PC-3 (cell line): ENCODE measurements around the gene VCP. TPM values are rescaled to one million over a fixed set of nuclear protein-coding genes. Genes with fewer than 3 reads are reported as not detected.

ENCODE experiments used
- ATAC-seq: fragments of 200-7000 bp; cut with Tn5 transposase; 2 replicates; pipeline ENCODE4 v1.9.1; 2020; ENCODE audit warnings: mild to moderate bottlenecking, moderate library complexity
- BruUV-seq: library from RNA; stranded (reverse); fragments of 400-500 nt; replicated peaks from 2 replicates; lab custom pipeline; 2021; lab: Mats Ljungman, UMichigan
- CTCF ChIA-PET: fragments of 300-600 bp; sonication (Branson Sonifier 250); formaldehyde crosslinking; loops from one replicate; lab custom pipeline; 2022; ENCODE audit warnings: antibody characterized with exemption; lab: Charles Lee
- POLR2A ChIA-PET: fragments of 300-600 bp; sonication (Branson Sonifier 250); formaldehyde crosslinking; loops from one replicate; lab custom pipeline; 2022; ENCODE audit warnings: antibody characterized with exemption; ENCODE audit not compliant: unreplicated experiment; lab: Charles Lee
- DNase-seq: peaks from one replicate; pipeline ENCODE4 v3.0.0-alpha.2; 2015
- H2AFZ ChIP-seq: fragments of 300-600 bp; sonication (generic); 2 replicates; pipeline ENCODE4 v1.6.0; 2016; ENCODE audit warnings: antibody characterized with exemption, low read length
- H3F3A ChIP-seq: fragments of 300-600 bp; sonication (generic); one replicate; pipeline ENCODE4 v1.6.0; 2017; ENCODE audit warnings: antibody characterized with exemption, low read length, control low read depth, mild to moderate bottlenecking; ENCODE audit not compliant: unreplicated experiment
- H3K27ac ChIP-seq: fragments of 300-600 bp; sonication (generic); 2 replicates; pipeline ENCODE4 v1.5.1; 2016; ENCODE audit warnings: mild to moderate bottlenecking, low read length
- H3K27me3 ChIP-seq: fragments of 300-600 bp; sonication (generic); 2 replicates; pipeline ENCODE4 v1.6.1; 2016; ENCODE audit warnings: low read length, mixed read lengths
- H3K36me3 ChIP-seq: fragments of 300-600 bp; sonication (generic); 2 replicates; pipeline ENCODE4 v1.6.1; 2016; ENCODE audit warnings: low read depth, mixed run types, low read length, mixed read lengths
- H3K4me1 ChIP-seq: fragments of 300-600 bp; sonication (generic); 2 replicates; pipeline ENCODE4 v1.5.1; 2016; ENCODE audit warnings: low read length; ENCODE audit not compliant: insufficient read depth
- H3K4me2 ChIP-seq: fragments of 300-600 bp; sonication (generic); 2 replicates; pipeline ENCODE4 v1.6.0; 2016; ENCODE audit warnings: low read length
- H3K4me3 ChIP-seq: fragments of 300-600 bp; sonication (generic); 2 replicates; pipeline ENCODE4 v1.5.1; 2016; ENCODE audit warnings: mild to moderate bottlenecking, low read length, mixed read lengths
- H3K79me2 ChIP-seq: fragments of 300-600 bp; sonication (generic); 2 replicates; pipeline ENCODE4 v1.6.1; 2017; ENCODE audit warnings: low read length, mixed read lengths
- H3K9ac ChIP-seq: fragments of 300-600 bp; sonication (generic); 2 replicates; pipeline ENCODE4 v1.6.0; 2016; ENCODE audit warnings: mild to moderate bottlenecking, low read length
- H3K9me2 ChIP-seq: fragments of 300-600 bp; sonication (generic); replicated peaks from 2 replicates; pipeline ENCODE4 v1.6.1; 2016; ENCODE audit warnings: mixed run types, low read length, mixed read lengths
- H3K9me3 ChIP-seq: fragments of 300-600 bp; sonication (generic); 2 replicates; pipeline ENCODE4 v1.6.1; 2016; ENCODE audit warnings: low read length, mixed read lengths
- H4K20me1 ChIP-seq: fragments of 300-600 bp; sonication (generic); 2 replicates; pipeline ENCODE4 v1.6.1; 2016; ENCODE audit warnings: low read length, mixed read lengths
- EZH2 ChIP-seq: fragments of 300-600 bp; sonication (generic); IDR thresholded peaks from one replicate; pipeline ENCODE4 v1.6.1; 2017; ENCODE audit warnings: antibody characterized with exemption, mild to moderate bottlenecking, low read length; ENCODE audit not compliant: unreplicated experiment
- EZH2phosphoT487 ChIP-seq: fragments of 300-600 bp; sonication (generic); IDR thresholded peaks from 2 replicates; pipeline ENCODE4 v1.6.1; 2018; ENCODE audit warnings: mild to moderate bottlenecking, antibody characterized with exemption, low read length, borderline replicate concordance
- intact Hi-C: fragments of 100-400 bp; cut with micrococcal nuclease; formaldehyde crosslinking; loops from 2 replicates; pipeline ENCODE4 v1.9.0; 2023
- total RNA-seq: library from RNA; depleted of rRNA; stranded (reverse); fragments of >200 nt; gene quantifications from 2 replicates; pipeline ENCODE4 v1.2.3, GENCODE V29; 2014
- TF ChIP-seq, protein P1 (sequence below): fragments of 300-600 bp; sonication (generic); conservative IDR thresholded peaks from 2 replicates; pipeline ENCODE4 v1.5.1; 2017; ENCODE audit warnings: antibody characterized with exemption, low read depth, mild to moderate bottlenecking, low read length

The VCP gene
- total RNA-seq, 1 experiment from 2014 or later: 343 TPM

DNA sequence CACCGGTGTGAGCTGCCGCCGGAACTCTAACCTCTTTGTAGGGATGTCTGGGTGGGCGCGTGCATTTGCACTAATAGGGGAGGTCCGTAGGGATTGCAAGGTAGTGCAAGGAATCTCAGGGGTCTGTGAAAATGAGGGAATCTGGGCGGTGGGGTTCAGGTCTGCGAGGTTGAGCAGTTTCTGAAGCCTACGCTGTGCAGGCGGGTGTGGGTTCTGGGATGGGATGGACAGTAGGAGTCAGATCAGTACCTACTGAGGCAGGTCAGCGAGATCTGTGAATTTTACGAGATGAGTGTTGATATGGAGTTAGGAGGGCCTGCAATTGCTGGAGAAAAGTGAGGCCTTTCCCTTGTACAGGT is 44.1 kb upstream of the VCP start:
- H3K9me2 ChIP-seq: no peaks in the 10 kb centered on the region
- H4K20me1 ChIP-seq: no peaks in the 10 kb centered on the region
- BruUV-seq: TSS peak; percentile 21
- H3K9me3 ChIP-seq: no peaks in the 10 kb centered on the region
- intact Hi-C loops: loop anchor here (1.0 to 5.0 kb wide), 5 partner anchors 46 to 436 kb away; partner anchors contain the start of gene UNC13B
- ATAC-seq (peak; percentile 2), DNase-seq (no peak)
- peak overlapping the region; percentile 54 for H3K9ac ChIP-seq
- H3K4me1 ChIP-seq: peaks cover 36% of the 10 kb centered on the region
- H3K27ac ChIP-seq: peak overlapping the region; percentile 36
- peak overlapping the region; percentile 93 for H2AFZ ChIP-seq
- CTCF ChIA-PET: interaction anchor here (1.7 kb wide), 1 partner anchor 142 kb away, joined by 11 read pairs; no protein-coding TSS in a partner anchor
- peak overlapping the region; percentile 99 for H3K4me2 ChIP-seq
- POLR2A ChIA-PET: interaction anchor here (0.6 kb wide), 1 partner anchor 157 kb away, joined by 3 read pairs; no protein-coding TSS in a partner anchor
- H3K27me3 ChIP-seq: no peaks in the 10 kb centered on the region
- H3K79me2 ChIP-seq: no peaks in the 10 kb centered on the region
- TF ChIP-seq EZH2 (no peak), EZH2phosphoT487 (no peak)
- TF ChIP-seq, protein P1, sequence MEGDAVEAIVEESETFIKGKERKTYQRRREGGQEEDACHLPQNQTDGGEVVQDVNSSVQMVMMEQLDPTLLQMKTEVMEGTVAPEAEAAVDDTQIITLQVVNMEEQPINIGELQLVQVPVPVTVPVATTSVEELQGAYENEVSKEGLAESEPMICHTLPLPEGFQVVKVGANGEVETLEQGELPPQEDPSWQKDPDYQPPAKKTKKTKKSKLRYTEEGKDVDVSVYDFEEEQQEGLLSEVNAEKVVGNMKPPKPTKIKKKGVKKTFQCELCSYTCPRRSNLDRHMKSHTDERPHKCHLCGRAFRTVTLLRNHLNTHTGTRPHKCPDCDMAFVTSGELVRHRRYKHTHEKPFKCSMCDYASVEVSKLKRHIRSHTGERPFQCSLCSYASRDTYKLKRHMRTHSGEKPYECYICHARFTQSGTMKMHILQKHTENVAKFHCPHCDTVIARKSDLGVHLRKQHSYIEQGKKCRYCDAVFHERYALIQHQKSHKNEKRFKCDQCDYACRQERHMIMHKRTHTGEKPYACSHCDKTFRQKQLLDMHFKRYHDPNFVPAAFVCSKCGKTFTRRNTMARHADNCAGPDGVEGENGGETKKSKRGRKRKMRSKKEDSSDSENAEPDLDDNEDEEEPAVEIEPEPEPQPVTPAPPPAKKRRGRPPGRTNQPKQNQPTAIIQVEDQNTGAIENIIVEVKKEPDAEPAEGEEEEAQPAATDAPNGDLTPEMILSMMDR: no peak
- peak overlapping the region; percentile 83 for H3K4me3 ChIP-seq
- no peaks in the 10 kb centered on the region for H3F3A ChIP-seq
- no peaks in the 10 kb centered on the region; the same call in 1 of the 2 replicates for H3K36me3 ChIP-seq

DNA sequence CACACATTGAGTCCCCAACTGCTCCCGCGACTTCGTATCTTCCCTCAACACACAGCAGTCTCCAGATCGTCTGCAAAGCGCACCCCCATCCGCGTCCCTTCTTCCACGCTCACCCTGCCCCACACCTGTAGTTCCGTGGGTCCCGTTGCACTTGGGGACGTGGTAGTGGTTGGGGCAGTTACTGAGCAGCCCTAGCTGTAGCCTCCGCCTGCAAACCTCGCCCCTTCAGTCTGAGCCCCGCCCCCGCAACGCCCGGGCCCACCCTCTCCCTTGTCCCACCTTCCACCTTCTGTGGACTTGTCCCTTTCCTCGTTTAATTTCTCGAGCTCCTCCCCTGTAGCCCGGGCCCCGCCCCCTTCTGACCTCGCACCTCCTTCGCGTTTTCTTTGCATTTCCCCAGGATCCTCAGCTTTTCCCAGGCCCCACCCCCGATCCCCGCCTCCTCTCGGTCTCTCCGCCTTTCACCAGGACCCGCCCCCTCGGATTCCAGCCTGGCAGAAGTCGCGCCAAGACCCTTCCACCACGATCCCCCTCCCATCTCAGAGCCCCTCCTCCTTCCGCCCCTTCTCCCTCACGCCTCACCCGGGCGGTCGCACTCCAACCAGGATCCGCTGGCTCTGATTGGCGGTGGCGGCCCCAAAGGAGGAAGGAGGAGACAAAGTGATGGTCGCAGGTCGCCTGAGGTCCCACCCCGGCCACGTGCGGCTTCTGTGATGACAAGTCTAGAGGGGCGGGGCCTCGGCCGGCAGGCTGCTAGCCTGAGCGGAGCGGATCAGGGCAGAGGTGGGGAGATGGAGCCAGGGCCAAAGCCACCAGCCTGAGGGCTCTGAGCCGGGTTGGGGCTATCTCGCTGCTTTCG is 43.5 kb upstream of the VCP start, which contains the start of gene ATOSB:
ATOSB (minus strand) TSS at position 183 of the 859 bp plus-strand sequence. CDS start 7,588 bp downstream, outside the sequence.
- TF ChIP-seq, protein P1: no peak
- no peak for TF ChIP-seq EZH2
- TF ChIP-seq EZH2phosphoT487: no peak
- no TSS peak for BruUV-seq
- ChIA-PET POLR2A (interaction anchor here (0.6 kb wide), 1 partner anchor 134 kb away, joined by 7 read pairs; no protein-coding TSS in a partner anchor), CTCF (interaction anchor here (0.6 to 1.7 kb wide), 4 partner anchors 13 to 269 kb away, joined by 3 to 13 read pairs (median 9); partner anchors contain the start of genes STOML2 and UNC13B)
- H3K4me2 ChIP-seq: peak within 1 kb of the TSS; percentile 99
- peaks cover 36% of the 10 kb centered on the region for H3K4me1 ChIP-seq
- ATAC-seq (peak; percentile 51), DNase-seq (peak; percentile 89)
- H3K9me3 ChIP-seq: no peaks in the 10 kb centered on the region
- H3K27me3 ChIP-seq: no peaks in the 10 kb centered on the region
- H3F3A ChIP-seq: no peaks in the 10 kb centered on the region
- H3K9ac ChIP-seq: peak within 1 kb of the TSS; percentile 54
- peak within 1 kb of the TSS; percentile 83 for H3K4me3 ChIP-seq
- peak within 1 kb of the TSS; percentile 39 for H3K27ac ChIP-seq
- H2AFZ ChIP-seq: peak within 1 kb of the TSS; percentile 93
- no peaks in the 10 kb centered on the region for H4K20me1 ChIP-seq
- no peaks in the 10 kb centered on the region for H3K79me2 ChIP-seq
- intact Hi-C loops: loop anchor here (1.0 to 5.0 kb wide), 5 partner anchors 46 to 436 kb away; partner anchors contain the start of gene UNC13B
- H3K36me3 ChIP-seq: no peaks in the 10 kb centered on the region; the same call in 1 of the 2 replicates
- no peaks in the 10 kb centered on the region for H3K9me2 ChIP-seq
